Adrenal gland (tissue), 12 donors: ENCODE results near the gene ATP6V0B. TPM values are rescaled to one million over a fixed set of nuclear protein-coding genes. Genes with fewer than 3 reads are reported as not detected.

ENCODE experiments used
- DNase-seq, 7 donors: peaks; one replicate each; pipeline ENCODE4 v3.0.0-alpha.2; 2019 to 2020
- H3K27ac ChIP-seq, 5 donors: fragments of 200-600 bp; sonication (generic) in 4 of 5; 1 replicate in 3 of 5; 2 replicates in 2 of 5; pipeline versions ENCODE4 v1.5.1 to v1.8.0; 2016 to 2020; ENCODE audit warnings: mild to moderate bottlenecking in 1 of 5
- H3K27me3 ChIP-seq: fragments of 200-600 bp; 2 replicates; pipeline ENCODE4 v1.8.0; 2021
- H3K36me3 ChIP-seq, 2 donors: fragments of 200-600 bp; replicated peaks in 1 of 2; 1 replicate in 1 of 2; 2 replicates in 1 of 2; pipeline versions ENCODE4 v1.5.1 to v1.8.0; 2018 to 2022
- H3K4me1 ChIP-seq, 2 donors: fragments of 200-600 bp; replicated peaks in 1 of 2; 1 replicate in 1 of 2; 2 replicates in 1 of 2; pipeline versions ENCODE4 v1.5.1 to v1.8.0; 2018 to 2021
- H3K4me3 ChIP-seq, 4 donors: fragments of 200-600 bp; sonication (generic) in 3 of 4; one replicate each; pipeline ENCODE4 v1.5.1; 2016 to 2018
- H3K9me3 ChIP-seq, 3 donors: fragments of 200-600 bp; sonication (generic) in 1 of 3; replicated peaks in 1 of 3; 1 replicate in 2 of 3; 2 replicates in 1 of 3; pipeline versions ENCODE4 v1.5.1 to v1.8.0; 2016 to 2021
- POLR2A ChIP-seq, 2 donors: fragments of 450-650 bp; IDR thresholded peaks; one replicate each; pipeline ENCODE4 v1.6.1; 2017; ENCODE audit warnings: antibody characterized with exemption in 2 of 2, mild to moderate bottlenecking in 2 of 2, moderate library complexity in 1 of 2
- whole genome bisulfite sequencing, 4 donors: extraction: QIAGEN DNeasy Blood & Tissue Kit in 2 of 4; methylation state at CpG; one replicate each; pipeline versions ENCODE4 v1.1.5 to v1.1.7; 2013 to 2017; 5-methylcytosine and 5-hydroxymethylcytosine counted together
- intact Hi-C, 2 donors: fragments of 100-400 bp; cut with DNase I; formaldehyde crosslinking; loops; one replicate each; pipeline versions ENCODE4 v1.14.1 to v1.15.0; 2022 to 2023
- polyA plus RNA-seq, 3 donors: library from polyadenylated mRNA; stranded (reverse); fragments of 200-250 nt in 2 of 3; fragments of 350-450 nt in 1 of 3; fragmentation: Illumina TruSeq in 1 of 3; extraction: RNeasy Lipid Tissue Mini Kit (QIAGEN cat#74804) in 1 of 3; gene quantifications; one replicate each; pipeline ENCODE4 v1.2.3, GENCODE V29; 2013 to 2014
- total RNA-seq, 9 donors: library from RNA; depleted of rRNA in 4 of 9; stranded (reverse); fragments of >200 nt in 4 of 9; fragments of 120-200 nt in 1 of 9; fragmentation: NEBNext Ultra II Directional in 1 of 9; extraction: Animal tissue kit (Norgen Biotek cat#: 25700) in 1 of 9; gene quantifications; one replicate each; pipeline versions ENCODE4 v1.1.0 to v1.2.4, GENCODE V29; 2013 to 2023
- TF ChIP-seq, protein P1 (sequence below), 6 experiments: fragments of 450-650 bp in 4 of 6; fragments of 200-600 bp in 2 of 6; sonication (generic) in 1 of 6; IDR thresholded peaks; 1 replicate in 5 of 6; 2 replicates in 1 of 6; pipeline versions ENCODE4 v1.5.1 to v1.8.0; 2016 to 2021; ENCODE audit warnings: antibody characterized with exemption in 6 of 6, mild to moderate bottlenecking in 2 of 6, moderate library complexity in 1 of 6
- donor health status: healthy with polysubstance abuse.
- donor health status: Bipolar disorder and iron deficiency.
- donor health status: DM: yes; HTN: yes; CAD: no.
- donor health status: DM: no; HTN: no; CAD: no.
- donor health status: DM: no; HTN: no; CAD: no.
- donor health status: DM: yes; HTN: yes; CAD: no.

Gene ATP6V0B
- total and polyA plus RNA-seq, 12 donors = 141 to 432 (median 216) TPM

DNA sequence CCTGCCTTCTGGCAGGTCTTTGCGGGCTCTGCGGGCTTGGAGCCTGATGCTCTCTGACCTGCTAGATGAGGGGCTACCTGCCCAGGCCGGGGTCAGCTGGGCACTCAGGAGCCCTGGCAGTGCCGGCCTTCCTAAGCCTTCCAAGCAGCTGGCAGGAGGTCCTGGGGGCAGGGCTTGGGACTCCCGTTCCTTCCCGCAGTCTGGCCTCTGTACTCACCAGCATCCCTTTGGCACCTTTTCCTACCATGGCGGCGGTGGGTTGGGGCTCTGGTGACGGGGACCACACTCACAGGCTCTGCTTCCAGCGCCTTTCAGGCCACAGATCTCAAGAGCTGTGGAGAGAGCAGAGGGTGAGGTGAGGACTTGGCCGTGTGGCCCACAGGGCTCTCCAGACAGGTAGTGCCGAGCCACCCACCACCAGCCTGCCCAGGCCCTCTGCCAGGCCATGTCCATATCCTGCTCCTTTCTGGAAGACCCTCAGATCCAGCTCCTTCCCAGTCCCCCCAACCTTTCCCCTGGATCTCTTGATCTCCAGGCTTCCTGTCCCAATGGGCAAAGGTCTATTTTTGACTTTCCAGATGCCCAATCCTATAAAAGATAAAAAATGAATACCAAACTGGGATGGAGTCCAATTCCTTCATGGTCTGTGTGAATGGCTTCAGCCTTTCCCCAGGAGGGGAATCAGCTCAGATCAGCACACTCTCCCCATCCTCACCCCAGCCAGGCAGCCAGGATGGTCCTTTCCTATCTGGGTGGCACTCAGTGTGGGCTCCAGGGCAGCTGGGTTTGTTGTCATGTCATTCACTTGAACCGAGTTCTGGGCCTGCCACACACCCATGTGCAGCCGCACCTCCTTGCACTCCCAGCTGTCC lies 49.5 kb downstream of the ATP6V0B start:
- no peak overlapping the region for H3K4me3 ChIP-seq
- no peaks in the 10 kb centered on the region for H3K9me3 ChIP-seq
- DNase-seq = no peak
- peaks cover under 1 to 6% of the 10 kb centered on the region in 2 donors for H3K4me1 ChIP-seq
- H3K27me3 ChIP-seq = no peaks in the 10 kb centered on the region
- 90 to 93% (median 90%) methylated on average over 9 to 14 of the region's 14 CpGs for WGBS, 4 donors
- intact Hi-C loops = no loop called here
- no peak for TF ChIP-seq POLR2A (IDR thresholded peaks at IDR 0.05)
- TF ChIP-seq, protein P1, sequence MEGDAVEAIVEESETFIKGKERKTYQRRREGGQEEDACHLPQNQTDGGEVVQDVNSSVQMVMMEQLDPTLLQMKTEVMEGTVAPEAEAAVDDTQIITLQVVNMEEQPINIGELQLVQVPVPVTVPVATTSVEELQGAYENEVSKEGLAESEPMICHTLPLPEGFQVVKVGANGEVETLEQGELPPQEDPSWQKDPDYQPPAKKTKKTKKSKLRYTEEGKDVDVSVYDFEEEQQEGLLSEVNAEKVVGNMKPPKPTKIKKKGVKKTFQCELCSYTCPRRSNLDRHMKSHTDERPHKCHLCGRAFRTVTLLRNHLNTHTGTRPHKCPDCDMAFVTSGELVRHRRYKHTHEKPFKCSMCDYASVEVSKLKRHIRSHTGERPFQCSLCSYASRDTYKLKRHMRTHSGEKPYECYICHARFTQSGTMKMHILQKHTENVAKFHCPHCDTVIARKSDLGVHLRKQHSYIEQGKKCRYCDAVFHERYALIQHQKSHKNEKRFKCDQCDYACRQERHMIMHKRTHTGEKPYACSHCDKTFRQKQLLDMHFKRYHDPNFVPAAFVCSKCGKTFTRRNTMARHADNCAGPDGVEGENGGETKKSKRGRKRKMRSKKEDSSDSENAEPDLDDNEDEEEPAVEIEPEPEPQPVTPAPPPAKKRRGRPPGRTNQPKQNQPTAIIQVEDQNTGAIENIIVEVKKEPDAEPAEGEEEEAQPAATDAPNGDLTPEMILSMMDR (IDR thresholded peaks at IDR 0.05) = no peak
- no peak overlapping the region for H3K27ac ChIP-seq
- no peaks in the 10 kb centered on the region for H3K36me3 ChIP-seq

DNA sequence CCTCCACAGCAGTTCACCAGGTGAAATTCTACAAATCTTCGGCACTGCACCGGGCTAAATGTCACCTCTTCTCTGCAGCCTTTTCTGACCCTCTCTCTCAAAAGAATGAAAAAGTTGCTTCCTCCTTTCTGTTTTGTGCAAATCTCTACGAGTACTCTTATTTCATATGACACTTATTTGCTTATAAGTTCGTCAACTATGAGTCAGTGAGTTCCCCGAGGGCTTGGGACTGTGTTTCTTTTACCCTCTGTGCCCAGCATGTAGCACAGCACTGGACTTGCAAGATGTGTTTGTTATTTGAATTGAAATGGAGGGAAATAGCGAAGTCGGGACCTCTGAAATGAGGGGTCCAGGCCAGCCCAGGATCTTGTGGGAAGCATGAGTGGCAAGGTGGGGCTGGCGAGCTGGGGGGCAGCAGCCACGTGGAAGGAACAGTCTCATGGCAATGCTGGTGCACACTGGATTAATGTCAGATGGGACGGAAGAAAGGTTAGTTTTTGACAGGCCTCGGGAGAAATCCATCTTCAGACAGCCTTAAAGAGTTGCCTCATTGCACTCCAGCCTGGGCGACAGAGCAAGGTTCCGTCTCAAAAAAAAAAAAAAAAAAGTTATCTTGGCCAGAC lies 50.3 kb downstream of the ATP6V0B start:
- 81 to 90% (median 85%) methylated on average over 13 of the region's 13 CpGs for WGBS, 4 donors
- H3K9me3 ChIP-seq = no peaks in the 10 kb centered on the region
- H3K4me3 ChIP-seq = no peak overlapping the region
- no peak for TF ChIP-seq POLR2A (IDR thresholded peaks at IDR 0.05)
- TF ChIP-seq, protein P1 (IDR thresholded peaks at IDR 0.05) = no peak
- DNase-seq = no peak
- peaks cover 4 to 11% of the 10 kb centered on the region in 2 donors for H3K4me1 ChIP-seq
- intact Hi-C loops = no loop called here
- no peak overlapping the region for H3K27ac ChIP-seq
- no peaks in the 10 kb centered on the region for H3K36me3 ChIP-seq
- no peaks in the 10 kb centered on the region for H3K27me3 ChIP-seq

DNA sequence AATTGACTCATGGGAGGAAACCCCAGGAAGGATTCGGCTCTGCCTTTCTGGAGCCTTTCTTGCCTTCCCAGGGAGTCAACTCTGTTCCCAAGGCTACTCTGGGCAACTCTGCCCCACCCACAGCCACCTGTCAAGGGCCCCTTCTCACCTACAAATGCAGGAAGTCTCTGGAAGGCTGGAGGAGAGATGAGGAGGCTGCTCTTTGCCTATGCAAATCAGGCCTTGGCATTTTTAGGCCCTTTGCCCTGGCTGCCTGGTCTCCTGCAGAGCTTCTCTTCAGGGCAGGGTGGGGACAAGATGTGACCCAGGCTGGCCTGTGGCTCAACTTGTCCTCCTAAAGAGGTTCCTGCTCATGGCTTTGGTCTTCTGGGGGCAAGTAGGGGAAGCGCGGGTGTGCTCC lies 51.1 kb downstream of the ATP6V0B start:
- intact Hi-C loops = no loop called here
- Histone ChIP-seq H3K9me3 (no peaks in the 10 kb centered on the region), H3K4me3 (no peak overlapping the region), H3K27me3 (no peaks in the 10 kb centered on the region), H3K4me1 (peaks cover 4 to 11% of the 10 kb centered on the region in 2 donors), H3K36me3 (no peaks in the 10 kb centered on the region), H3K27ac (no peak overlapping the region)
- TF ChIP-seq, protein P1 (IDR thresholded peaks at IDR 0.05) = no peak
- TF ChIP-seq POLR2A (IDR thresholded peaks at IDR 0.05) = no peak
- DNase-seq = no peak
- WGBS, 4 donors = 49 to 79% (median 75%) methylated on average over 3 of the region's 3 CpGs

DNA sequence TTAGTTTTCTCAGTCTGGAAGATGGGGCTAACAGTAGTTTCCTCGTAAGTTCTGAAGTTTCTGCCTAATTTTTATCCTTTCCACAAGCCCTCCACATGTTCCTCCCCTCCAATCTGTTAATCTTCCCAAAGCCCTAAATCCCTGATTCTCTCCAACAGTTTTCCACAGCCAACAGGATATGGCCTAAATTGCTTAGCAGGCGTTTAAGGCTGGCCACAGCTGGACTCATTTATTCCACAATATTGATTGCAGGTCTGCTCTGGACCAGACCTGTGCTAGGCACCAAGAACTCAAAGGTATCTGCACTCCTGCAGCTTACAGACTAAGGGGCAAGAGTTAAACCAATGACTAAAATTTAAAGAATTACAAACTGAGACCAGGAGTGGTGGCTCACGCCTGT lies 52.6 kb downstream of the ATP6V0B start:
- intact Hi-C loops = no loop called here
- 92 to 97% (median 93%) methylated on average over 3 of the region's 3 CpGs for WGBS, 4 donors
- Histone ChIP-seq H3K4me1 (peaks cover 13 to 22% of the 10 kb centered on the region in 2 donors), H3K9me3 (no peaks in the 10 kb centered on the region), H3K36me3 (no peaks in the 10 kb centered on the region), H3K4me3 (no peak overlapping the region), H3K27me3 (no peaks in the 10 kb centered on the region), H3K27ac (no peak overlapping the region)
- no peak for DNase-seq
- TF ChIP-seq, protein P1 (IDR thresholded peaks at IDR 0.05) = no peak
- TF ChIP-seq POLR2A (IDR thresholded peaks at IDR 0.05) = no peak

Other genes starting within 250 kb of the ATP6V0B start
- gene ARTN, start 41.2 kb upstream of the ATP6V0B start, total RNA-seq = 1 to 10 TPM in 2 of 9 donors, under 1 TPM in 6, not detected in 1; 0.23 to 1.3 (median 0.71) TPM
- 1 to 10 TPM in 2 of 3 donors, under 1 TPM in 1; 0.37 to 4.9 (median 2.8) TPM for gene ARTN, start 41.2 kb upstream of the ATP6V0B start, polyA plus RNA-seq
- gene IPO13, start 28.0 kb upstream of the ATP6V0B start, total RNA-seq = 10 to 100 TPM; 32.2 to 42.1 (median 36.4) TPM
- gene IPO13, start 28.0 kb upstream of the ATP6V0B start, polyA plus RNA-seq = 10 to 100 TPM; 35.3 to 78.1 (median 54.5) TPM
- gene DPH2, start 5.0 kb upstream of the ATP6V0B start, total RNA-seq = 10 to 100 TPM; 12.0 to 48.0 (median 24.4) TPM
- gene DPH2, start 5.0 kb upstream of the ATP6V0B start, polyA plus RNA-seq = 10 to 100 TPM; 19.1 to 29.1 (median 24.6) TPM
- gene B4GALT2, start 4.2 kb downstream of the ATP6V0B start, total RNA-seq = 10 to 100 TPM; 18.8 to 47.9 (median 29.3) TPM
- gene B4GALT2, start 4.2 kb downstream of the ATP6V0B start, polyA plus RNA-seq = 10 to 100 TPM; 18.2 to 34.3 (median 24.1) TPM
- 10 to 100 TPM in 6 of 9 donors, 1 to 10 TPM in 3; 5.8 to 16.8 (median 11.0) TPM for gene CCDC24, start 16.6 kb downstream of the ATP6V0B start, total RNA-seq
- 10 to 100 TPM in 2 of 3 donors, 1 to 10 TPM in 1; 3.1 to 53.5 (median 52.5) TPM for gene CCDC24, start 16.6 kb downstream of the ATP6V0B start, polyA plus RNA-seq
- 100 to 1,000 TPM in 1 of 9 donors, 10 to 100 TPM in 8; 11.9 to 198 (median 20.5) TPM for gene SLC6A9, start 56.5 kb downstream of the ATP6V0B start, total RNA-seq
- 10 to 100 TPM; 11.8 to 77.2 (median 27.6) TPM for gene SLC6A9, start 56.5 kb downstream of the ATP6V0B start, polyA plus RNA-seq
- gene KLF17, start 143.9 kb downstream of the ATP6V0B start, total RNA-seq = 1 to 10 TPM in 3 of 9 donors, under 1 TPM in 5, not detected in 1; 0.14 to 4.6 (median 0.82) TPM
- 1 to 10 TPM in 1 of 3 donors, under 1 TPM in 2; 0.16 to 1.5 (median 0.37) TPM for gene KLF17, start 143.9 kb downstream of the ATP6V0B start, polyA plus RNA-seq
- gene KLF18, start 166.7 kb downstream of the ATP6V0B start, total RNA-seq = not detected
- not detected for gene KLF18, start 166.7 kb downstream of the ATP6V0B start, polyA plus RNA-seq
- gene DMAP1, start 238.5 kb downstream of the ATP6V0B start, total RNA-seq = 100 to 1,000 TPM in 2 of 9 donors, 10 to 100 TPM in 7; 62.4 to 229 (median 73.5) TPM
- gene DMAP1, start 238.5 kb downstream of the ATP6V0B start, polyA plus RNA-seq = 100 to 1,000 TPM; 118 to 145 (median 142) TPM